GM12873 (cell line): ENCODE measurements around the gene MMP25.

Experiments used
- CTCF ChIP-seq: IDR thresholded peaks from 2 replicates; pipeline ENCODE4 v1.5.1; 2012; ENCODE audit warnings: low read depth, mild to moderate bottlenecking, moderate library complexity, low read length, control low read depth; ENCODE audit not compliant: insufficient read depth; ENCODE audit errors: missing control alignments

MMP25 gene

DNA sequence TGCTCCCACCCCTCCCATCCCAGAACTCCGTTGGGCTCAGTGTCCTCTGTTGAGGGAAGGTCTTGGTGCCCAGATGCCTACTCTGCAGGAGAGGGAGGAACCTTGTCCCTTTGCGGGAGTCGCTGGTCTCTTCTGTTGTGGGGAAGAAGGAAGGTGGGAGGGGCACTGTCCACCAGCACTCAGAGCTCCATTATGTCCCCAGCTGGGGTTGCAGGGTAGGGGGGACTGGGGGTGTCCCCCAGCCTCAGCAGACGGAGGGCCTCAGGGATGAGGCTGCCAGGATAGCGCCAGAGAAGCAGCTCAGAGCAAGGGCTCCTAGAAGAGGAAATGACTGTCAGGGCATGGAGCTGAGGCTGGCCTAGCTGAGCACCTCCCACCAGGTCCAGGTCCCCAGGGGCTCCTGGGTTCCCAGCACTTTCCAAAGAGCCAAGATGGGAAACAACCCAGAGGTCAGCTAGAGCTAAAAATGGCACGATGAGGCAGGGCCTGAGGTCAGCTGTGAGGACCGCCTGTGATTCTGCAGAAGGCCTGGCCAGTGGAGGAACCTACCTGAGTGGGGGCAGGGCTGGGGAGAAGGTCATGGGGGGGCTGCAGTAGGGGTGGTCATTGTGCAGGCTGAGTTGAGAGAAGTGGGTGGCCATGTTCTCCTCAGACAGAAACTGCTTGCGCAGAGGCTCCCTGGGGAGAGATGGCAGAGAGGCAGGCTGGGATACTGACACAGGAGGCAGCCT lies 23.5 kb upstream of the MMP25 start:
- no peak for TF ChIP-seq CTCF

DNA sequence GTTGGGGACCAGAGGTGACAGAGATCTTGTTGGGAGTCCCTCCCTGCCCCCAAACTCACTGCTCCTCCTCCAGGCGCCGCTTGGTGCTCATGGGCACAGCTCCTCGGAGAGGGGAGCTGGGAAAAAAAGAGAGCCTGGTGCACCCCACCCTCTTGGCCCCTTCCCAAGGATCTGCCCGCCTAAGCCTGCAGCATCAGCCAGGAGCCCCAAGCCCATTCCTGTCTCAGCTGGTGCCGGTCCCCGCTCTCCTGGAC lies 23.0 kb upstream of the MMP25 start:
- TF ChIP-seq CTCF = no peak

DNA sequence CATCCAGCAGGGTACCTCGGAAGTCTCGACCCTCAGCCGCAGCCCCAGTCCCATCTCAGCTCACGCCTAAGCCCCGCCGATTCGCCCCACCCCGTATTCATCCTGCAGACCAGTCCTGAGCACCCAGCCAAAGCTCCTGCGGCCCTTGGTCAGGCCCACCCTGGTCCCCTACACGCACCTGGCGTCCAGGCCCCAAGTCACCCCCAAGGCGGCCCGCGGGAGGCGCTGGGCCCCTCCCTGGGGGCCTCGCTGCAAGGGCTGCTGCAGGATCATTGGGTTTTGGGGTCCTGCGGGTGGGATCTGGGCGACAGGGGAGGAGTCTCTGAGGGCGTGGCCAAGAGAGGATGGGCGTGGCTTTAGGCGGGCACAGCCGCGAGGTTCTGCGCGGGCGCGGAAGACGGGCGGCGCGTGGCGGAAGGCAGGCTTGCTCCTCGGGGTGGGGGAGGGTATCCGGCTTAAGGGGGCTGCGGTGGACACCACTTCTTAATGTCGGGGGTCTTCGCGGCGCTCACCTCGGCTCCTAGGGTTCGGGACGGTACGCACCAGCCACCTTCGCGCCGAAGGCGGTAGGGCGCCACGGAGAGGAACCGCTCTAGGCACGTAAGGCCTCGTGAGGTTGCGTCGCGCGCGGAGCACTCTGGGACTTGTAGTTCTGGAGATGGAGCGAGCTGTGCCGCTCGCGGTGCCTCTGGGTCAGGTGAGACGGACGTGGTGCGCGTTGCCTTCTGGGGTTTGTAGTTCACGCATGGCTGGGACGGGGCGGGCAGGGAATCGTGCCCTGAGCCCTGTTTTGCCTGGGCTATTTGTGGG lies 22.5 kb upstream of the MMP25 start, which contains the start of the genes HCFC1R1 and THOC6:
TSS of gene HCFC1R1 (minus strand) at position 274 of the 810 bp plus-strand sequence. CDS start at position 273, 1 bp downstream.
TSS of gene THOC6 (plus strand) at position 367 of the 810 bp plus-strand sequence. CDS start at position 659, 292 bp downstream.
- TF ChIP-seq CTCF = no peak

DNA sequence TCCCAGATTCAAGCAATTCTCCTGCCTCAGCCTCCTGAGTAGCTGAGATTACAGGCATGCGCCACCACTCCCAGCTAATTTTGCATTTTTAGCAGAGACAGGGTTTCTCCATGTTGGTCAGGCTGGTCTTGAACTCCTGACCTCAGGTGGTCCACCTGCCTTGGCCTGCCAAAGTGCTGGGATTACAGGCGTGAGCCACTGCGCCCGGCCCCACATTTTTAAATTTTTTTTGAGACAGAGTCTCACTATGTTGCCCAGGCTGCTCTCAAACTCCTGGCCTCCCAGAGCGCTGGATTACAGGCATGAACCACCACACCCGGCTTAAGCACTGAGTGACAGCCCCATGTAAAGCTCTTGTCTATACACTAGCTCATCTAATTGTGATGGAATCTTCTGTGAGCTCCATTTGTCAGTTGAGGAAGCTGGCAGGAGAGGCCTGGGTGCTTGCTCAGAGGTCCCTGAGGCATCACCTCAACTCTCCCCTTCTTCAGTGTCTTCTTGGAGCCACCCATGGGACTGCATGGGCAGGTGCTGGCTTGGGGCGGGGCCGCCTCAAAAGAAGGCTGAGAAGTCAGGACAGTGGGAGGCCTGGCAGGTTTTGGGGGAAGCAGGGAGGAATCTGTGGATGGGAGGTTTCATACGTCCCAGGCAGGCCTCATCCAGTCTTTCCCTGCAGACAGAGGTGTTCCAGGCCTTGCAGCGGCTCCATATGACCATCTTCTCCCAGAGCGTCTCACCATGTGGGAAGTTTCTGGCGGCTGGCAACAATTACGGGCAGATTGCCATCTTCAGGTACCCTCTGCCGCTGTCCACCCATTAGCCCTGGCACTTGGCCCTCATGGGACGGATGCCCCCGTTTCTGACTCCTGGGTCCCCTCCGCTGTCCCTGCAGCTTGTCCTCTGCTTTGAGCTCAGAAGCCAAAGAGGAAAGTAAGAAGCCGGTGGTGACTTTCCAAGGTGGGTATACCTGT lies 21.0 kb upstream of the MMP25 start:
- TF ChIP-seq CTCF = no peak

- no peak for TF ChIP-seq CTCF
Measured at GRCh38 chr16:3026003-3026378, 20.4 kb upstream of the MMP25 start.

GRCh38 chr16:3026609-3027488 lies 19.5 kb upstream of the MMP25 start:
- TF ChIP-seq CTCF = no peak

GRCh38 chr16:3027489-3027795 lies 18.9 kb upstream of the MMP25 start:
- no peak for TF ChIP-seq CTCF
